GM12891 (cell line): Measurements from ENCODE around the gene SYT14.

Experiments
- POLR2A ChIP-seq: IDR thresholded peaks from 2 replicates; pipeline ENCODE4 v1.6.1; 2011; ENCODE audit warnings: low read depth, low read length, control low read depth
- POLR2AphosphoS5 ChIP-seq: IDR thresholded peaks from 2 replicates; pipeline ENCODE4 v1.6.1; 2011; ENCODE audit warnings: low read depth, low read length, control low read depth

DNA sequence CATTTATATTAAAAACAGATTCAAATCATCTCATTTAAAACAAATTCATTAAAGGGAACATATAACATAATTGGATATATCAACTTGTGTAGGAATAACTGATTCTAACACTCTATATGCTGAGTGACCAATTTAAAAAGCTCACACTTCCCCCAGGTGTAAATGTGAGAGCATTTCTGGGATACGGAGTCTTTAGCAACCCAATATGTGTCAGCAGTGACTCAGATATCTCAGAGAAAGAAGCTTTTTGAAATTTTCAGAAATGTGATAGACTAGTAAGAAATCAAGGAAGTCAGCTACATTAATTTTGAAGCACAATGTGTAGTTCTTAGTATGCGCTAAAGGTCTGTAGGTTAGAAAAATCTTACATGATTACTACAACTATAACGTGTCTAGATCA, 206.7 kb downstream of the SYT14 start:
- TF ChIP-seq POLR2A: no peak
- TF ChIP-seq POLR2AphosphoS5: no peak
